Activated T-cell treated with anti-CD3 and anti-CD28 coated beads for 48 hours (primary cell): ENCODE results near the gene KLHL17.

ENCODE experiments used
- DNase-seq: peaks from one replicate; pipeline ENCODE4 v3.0.0-alpha.2; 2020; ENCODE audit warnings: low read depth

KLHL17 gene

DNA sequence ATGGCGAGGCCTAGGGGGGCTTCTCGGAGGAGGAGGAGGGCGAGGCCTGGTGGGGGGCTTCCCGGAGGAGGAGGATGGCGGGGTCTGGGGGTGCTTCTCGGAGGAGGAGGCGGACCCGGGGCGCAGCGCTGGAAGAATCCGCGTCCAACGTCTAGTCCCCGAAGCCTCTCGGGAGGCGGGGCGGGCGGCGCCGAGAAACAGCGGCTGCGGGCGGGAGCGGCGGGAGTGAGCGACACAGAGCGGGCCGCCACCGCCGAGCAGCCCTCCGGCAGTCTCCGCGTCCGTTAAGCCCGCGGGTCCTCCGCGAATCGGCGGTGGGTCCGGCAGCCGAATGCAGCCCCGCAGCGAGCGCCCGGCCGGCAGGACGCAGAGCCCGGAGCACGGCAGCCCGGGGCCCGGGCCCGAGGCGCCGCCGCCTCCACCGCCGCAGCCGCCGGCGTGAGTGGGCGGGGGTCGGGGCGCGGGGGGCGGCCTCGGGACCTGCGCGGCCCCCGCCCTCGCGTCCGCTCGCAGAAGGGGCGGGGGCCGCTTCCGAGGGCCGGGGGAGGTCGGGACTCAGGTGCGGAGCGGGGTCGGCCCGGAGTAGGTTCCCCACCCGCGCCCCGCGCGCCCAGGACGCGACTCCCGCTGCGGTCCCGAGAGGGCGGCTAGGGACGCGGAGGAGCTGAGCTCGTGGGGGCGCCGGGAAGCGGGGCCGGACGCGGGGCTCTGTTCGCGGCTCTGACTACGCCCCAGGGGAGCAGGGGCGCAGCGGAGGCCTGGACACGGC, at the start of gene KLHL17:
KLHL17 (plus strand) TSS at position 222 of the 769 bp plus-strand sequence; CDS start at position 332, 110 bp downstream.
- peak; percentile 84 for DNase-seq

DNA sequence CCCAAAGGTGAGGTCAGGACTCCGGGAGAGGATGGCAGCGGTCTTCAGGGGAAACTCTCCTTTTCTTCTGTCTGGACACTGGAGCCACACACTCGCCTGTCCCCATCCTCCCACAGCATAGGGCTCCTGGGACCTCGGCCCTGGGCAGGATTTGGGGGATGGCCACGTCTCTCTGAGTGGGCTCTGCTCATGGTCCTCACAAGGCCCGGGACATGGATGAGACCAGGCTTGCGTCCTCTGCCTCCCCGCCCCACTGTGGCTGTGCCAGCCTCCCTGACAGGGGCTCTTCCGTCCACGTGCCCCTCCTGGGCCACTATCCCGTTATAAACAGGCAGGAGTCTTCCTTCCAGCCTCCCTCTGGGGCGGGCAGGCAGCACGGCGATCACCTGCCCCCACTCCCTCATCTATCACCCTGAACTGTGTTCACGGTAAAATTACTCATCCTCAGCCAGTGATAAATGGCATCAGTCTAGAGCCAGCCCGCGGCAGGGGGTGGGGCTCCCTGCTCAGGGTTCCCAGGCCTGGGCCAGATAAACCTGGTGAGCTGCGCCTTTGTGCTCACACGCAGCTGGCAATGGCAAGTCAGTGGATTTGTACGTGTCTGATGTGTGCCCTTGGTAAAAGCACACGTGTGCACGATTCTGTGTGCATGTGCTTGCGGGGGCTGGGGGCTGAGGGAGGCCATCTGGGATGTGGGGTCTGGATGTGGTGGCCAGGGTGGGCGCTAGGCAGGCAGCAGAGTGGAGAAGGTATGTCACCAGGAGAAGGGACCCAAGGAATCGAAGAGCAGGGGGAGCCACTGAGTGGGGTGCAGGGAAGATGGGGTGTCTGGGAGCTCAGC, 49.3 kb upstream of the KLHL17 start:
- DNase-seq = no peak

GRCh38 chr1:911875-912739, 48.3 kb upstream of the KLHL17 start:
- DNase-seq = no peak

GRCh38 chr1:912740-913301, 47.6 kb upstream of the KLHL17 start:
- no peak for DNase-seq

DNA sequence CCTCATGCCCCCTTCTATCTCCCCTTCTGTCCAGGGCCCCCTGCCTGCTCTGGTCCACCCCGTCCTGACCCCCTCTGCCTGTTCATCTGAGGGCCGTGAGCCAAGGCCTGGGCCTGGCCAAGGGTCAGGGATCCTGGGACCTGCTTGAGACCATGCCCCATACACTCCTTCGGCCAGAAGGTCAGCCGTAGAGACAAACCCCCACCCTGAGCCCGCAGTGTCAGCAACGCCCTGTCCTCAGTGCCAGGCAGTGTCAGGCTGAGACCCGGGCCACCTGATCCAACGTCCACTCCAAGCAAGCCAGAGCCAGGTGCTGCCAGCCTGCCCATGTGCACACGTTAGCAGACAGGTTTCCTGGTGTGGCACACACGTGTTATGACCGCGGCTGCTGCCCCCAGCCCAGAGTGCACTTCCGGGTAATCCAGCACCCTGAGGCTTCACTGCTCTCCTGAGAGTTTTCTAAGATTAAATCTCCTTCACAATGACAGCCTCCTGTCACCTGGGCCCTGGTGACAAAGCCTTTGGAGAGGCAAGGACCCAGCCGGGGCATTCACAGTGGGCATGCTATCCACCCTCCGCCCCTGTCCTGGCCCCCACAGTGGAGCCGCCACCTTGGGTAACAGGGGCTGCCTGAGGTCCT, 46.8 kb upstream of the KLHL17 start:
- no peak for DNase-seq

GRCh38 chr1:914131-914890, 46.1 kb upstream of the KLHL17 start:
- DNase-seq = no peak

DNA sequence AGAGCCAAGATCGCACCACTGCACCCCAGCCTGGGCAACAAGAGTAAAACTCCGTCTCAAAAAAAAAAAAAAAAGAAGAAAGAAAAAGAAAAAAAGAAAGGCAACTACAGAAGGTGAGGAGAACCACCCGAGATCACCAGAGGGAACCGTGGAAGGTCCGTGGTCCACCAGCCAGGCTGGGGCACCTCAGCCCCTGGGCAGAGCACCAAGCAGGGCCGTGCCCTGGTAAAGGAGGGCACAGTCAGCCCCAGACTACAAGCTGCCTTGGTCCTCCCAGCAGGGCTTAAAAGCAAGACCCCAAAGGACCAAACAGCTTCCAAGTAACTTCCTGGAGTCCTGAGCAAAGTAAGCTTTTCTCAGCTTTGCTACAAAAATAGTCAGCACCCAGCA, 45.5 kb upstream of the KLHL17 start:
- no peak for DNase-seq

- no peak for DNase-seq
Observed at GRCh38 chr1:915295-916172, 44.9 kb upstream of the KLHL17 start.

DNA sequence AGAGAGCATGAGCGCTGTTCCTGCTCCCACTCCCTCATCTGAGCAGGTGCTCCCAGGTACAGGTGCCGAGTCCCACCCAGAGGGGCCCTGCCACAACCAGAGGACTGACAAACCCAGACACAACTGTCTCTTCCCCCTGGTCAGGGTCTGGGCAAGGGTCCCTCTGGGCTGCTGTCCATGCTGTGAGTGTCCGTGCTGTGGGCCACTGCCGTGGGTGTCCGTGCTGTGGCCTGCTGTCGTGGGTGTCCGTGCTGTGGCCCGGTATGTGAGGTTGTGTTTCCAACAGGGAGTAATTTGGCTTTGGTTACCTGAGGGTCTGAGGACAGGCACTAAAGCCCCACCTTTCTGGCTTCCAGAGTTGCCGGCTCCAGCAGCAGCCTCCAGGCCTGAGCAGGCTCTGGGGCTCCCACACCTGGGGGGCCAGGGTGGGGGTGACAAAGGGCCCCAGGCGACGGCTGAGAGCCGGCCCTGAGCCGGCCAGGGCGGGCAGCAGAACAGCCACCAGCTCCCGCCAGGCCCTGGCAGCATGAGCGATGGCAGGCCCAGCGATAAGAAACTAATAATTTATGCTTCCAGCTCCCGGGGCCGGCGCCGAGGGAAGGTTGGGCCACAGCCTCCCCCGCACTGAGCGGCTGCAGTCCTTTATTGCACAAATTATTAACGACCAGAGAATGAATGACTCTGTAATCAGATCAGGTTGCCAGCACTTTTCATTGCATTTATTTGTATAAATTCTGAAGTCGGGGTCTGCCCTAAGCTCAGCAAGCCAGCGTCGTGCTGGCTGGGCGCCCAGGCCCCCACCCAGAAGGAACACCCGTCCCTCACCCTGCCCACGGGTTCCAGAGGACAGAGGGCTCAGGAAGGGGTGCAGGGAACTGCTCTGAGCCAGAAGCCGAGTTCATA, 44.0 kb upstream of the KLHL17 start:
- no peak for DNase-seq

DNA sequence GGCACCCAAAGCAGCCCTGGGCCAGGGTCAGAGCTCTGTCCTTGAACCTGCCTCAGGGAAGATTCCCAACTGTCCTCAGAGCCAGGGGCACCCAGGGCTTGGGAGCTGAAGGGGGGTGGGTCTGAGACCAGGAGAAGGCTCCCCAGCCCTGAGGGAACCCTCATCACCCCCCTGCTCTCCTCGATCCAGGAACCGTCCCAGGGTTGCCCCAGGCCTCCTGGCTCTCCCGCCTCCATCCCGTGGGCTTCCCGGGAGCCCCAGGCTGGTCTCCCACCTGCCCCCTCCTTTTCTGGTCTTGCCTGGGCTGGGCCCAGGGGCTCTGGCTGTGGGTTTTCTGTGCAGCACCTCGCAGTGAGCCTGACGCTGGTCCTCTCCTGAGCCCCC, 43.3 kb upstream of the KLHL17 start:
- no peak for DNase-seq

DNA sequence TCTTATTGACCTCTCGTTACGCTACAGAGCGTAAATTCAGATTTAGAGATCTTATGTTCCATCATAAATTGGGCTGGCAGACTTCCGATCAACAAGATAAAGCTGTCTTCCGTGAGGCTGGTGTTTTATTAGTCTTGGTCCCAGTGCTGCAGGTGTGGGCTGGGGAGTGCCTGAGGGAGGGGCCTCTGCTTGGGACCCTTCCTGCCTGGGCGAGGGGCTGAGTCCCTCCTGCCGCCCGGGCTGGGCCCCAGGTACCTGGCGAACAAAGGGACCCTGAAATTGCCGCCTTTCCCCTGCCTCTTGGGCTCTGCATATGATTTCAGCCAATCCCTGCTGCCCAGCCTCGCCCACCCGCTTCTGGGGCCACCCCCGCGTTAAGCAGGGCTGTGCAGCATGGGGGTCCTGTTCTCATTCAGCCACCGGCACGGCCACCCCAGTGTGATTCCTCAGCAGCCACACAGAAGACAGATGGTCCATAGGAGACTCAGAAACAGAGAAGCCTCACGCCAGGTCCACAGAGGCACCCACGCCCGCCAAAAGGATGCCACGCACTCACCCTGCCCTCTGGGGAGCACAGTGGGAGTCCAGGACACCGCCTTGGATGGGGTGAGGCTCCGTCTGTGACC, 42.8 kb upstream of the KLHL17 start:
- no peak for DNase-seq

GRCh38 chr1:918353-918752, 42.0 kb upstream of the KLHL17 start:
- DNase-seq = no peak

DNA sequence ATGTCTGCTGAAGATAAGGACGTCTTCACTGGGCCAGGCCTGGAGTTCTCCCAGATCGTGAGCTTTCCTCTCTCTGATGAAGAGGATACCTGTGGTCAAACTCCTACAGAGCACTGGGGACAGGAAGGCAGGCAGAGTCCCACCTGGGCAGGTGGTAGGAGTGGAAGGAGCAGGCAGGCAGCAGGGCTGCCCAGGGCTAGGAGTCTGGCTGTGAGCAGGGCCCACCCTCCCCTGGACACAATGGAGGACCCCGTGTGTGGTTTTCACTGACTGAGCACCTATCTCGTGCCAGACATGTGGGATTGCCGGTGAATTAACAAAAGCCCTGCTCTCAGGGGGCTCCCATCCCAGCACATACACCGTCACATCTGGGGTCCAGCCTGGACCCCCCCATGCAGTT, 41.5 kb upstream of the KLHL17 start:
- no peak for DNase-seq

DNA sequence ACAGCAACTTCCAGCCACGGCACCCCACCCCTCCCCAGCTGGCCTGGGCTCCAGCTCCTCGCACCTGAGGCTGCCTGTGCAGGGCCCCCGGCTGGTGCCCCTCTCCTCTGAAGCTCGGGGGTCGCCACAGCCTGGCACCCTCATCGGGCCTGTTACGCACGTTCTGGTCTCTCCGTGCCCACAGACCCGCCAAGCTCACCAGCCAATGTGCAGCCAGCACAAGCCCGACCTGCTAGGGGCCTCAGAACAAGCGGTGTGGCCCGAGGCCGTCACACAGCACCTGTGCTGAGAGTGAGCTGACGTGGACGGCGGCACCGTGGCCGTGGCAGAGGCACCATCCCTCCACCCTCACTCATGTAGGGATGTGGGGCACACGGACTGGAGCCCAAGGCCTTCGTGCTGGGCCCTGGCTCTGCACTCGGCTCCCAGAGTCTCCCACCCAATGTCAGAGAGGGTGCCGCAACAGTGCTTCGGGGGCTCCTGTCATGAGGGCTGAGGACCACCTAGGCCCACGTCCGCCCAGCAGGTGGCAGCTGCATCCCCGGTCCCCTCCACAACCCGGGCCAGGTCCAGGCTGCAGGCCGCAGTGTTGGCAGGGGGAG, 41.0 kb upstream of the KLHL17 start:
- no peak for DNase-seq

DNA sequence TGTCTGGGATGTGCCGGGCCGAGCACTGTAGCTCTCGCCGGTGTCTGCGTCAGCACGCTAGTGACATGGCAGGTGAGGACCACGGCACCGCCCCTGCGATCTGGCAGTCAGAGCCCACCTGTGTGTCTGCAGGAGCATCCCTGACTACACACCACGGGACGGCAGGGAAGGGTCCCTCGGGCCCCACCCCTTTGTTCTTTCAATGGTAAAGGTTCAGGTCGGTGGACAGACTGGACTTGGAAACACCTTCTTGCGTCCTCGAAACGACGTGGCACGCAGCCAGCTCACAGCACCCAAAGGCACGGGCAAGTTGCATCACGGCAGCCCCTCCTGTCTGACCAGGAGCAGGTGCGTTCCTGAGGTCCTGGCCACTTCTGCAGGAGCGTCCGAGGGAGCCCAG, 40.4 kb upstream of the KLHL17 start:
- DNase-seq = no peak

DNA sequence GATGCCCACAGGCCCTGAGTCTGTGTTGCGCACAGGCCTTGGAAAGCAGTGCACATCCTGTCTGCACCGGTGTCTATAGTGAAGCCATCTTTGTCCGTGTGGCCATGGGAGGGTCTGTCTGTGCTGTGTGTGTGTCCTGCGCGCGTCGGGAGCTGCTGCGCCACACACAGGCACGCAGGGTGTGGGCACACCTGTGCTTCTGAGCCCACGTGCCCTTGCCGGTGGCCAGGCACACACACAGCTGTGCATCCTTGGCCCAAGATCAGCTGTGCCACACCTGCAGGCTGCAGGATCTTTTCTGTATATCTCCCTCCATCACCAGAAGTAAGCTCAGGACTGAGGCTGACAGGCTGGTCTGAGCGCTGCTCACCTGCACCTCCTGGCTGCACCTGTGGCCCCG, 39.9 kb upstream of the KLHL17 start:
- DNase-seq = no peak

GRCh38 chr1:921011-921837, 39.2 kb upstream of the KLHL17 start:
- DNase-seq = no peak
